Activated CD4-positive, alpha-beta T cell treated with anti-CD3 and anti-CD28 coated beads for 36 hours (primary cell): ENCODE results near the gene TP73. TPM values are rescaled to one million over a fixed set of nuclear protein-coding genes. Genes with fewer than 3 reads are reported as not detected.

Experiments used
- ATAC-seq: fragments of 200-7000 bp; cut with Tn5 transposase; one replicate; pipeline ENCODE4 v1.10.0; 2021; ENCODE audit warnings: mild to moderate bottlenecking, moderate library complexity
- CTCF ChIA-PET: fragments of 350-600 bp; sonication (Branson Sonifier 250); formaldehyde crosslinking; loops from one replicate; lab custom pipeline; 2021; ENCODE audit warnings: antibody characterized with exemption; lab: Charles Lee
- POLR2A ChIA-PET: fragments of 350-600 bp; sonication (Branson Sonifier 250); formaldehyde crosslinking; loops from one replicate; lab custom pipeline; 2021; ENCODE audit warnings: antibody characterized with exemption, inconsistent platforms; lab: Charles Lee
- DNase-seq: peaks from one replicate; pipeline ENCODE4 v3.0.0-alpha.2; 2020
- H3K27ac Mint-ChIP-seq: one replicate; pipeline ENCODE4 v1.8.0; 2021; ENCODE audit warnings: mixed read lengths
- H3K27me3 Mint-ChIP-seq: one replicate; pipeline ENCODE4 v1.8.0; 2021; ENCODE audit warnings: mixed read lengths
- H3K36me3 Mint-ChIP-seq: one replicate; pipeline ENCODE4 v1.8.0; 2021; ENCODE audit warnings: low read depth, mixed read lengths
- H3K4me1 Mint-ChIP-seq: one replicate; pipeline ENCODE4 v1.8.0; 2021; ENCODE audit warnings: mixed read lengths
- H3K4me3 Mint-ChIP-seq: one replicate; pipeline ENCODE4 v1.8.0; 2021; ENCODE audit warnings: mild to moderate bottlenecking, moderate library complexity, mixed read lengths
- H3K9me3 Mint-ChIP-seq: one replicate; pipeline ENCODE4 v1.8.0; 2021; ENCODE audit warnings: low read depth, mixed read lengths
- intact Hi-C, 2 experiments: fragments of 100-400 bp; cut with DNase I in 1 of 2; cut with micrococcal nuclease in 1 of 2; formaldehyde crosslinking; loops; one replicate each; pipeline versions ENCODE4 v1.14.2 to v1.15.1; 2022 to 2024; cut with DNase I, micrococcal nuclease
- total RNA-seq, 2 experiments: library from RNA; stranded (reverse); gene quantifications; one replicate each; pipeline ENCODE4 v1.2.3, GENCODE V29; 2021

The TP73 gene
- total RNA-seq, 2 experiments from 2014 or later, result 0.32 to 0.40 TPM

- peaks cover 17% of the 10 kb centered on the region for H3K36me3 Mint-ChIP-seq
- CTCF ChIA-PET, result interaction anchor here (0.6 kb wide), 1 partner anchor 152 kb away, joined by 4 read pairs; no protein-coding TSS in a partner anchor
- POLR2A ChIA-PET, result no interaction called here
- no peak overlapping the region for H3K27ac Mint-ChIP-seq
- no peak for DNase-seq
- ATAC-seq, result no peak
- no peaks in the 10 kb centered on the region for H3K27me3 Mint-ChIP-seq
- intact Hi-C loops, result no loop called here
- H3K4me3 Mint-ChIP-seq, result no peak overlapping the region
- H3K4me1 Mint-ChIP-seq, result no peaks in the 10 kb centered on the region
- no peaks in the 10 kb centered on the region for H3K9me3 Mint-ChIP-seq
Measured at GRCh38 chr1:3638027-3638426, 14.3 kb upstream of the TP73 start.

DNA sequence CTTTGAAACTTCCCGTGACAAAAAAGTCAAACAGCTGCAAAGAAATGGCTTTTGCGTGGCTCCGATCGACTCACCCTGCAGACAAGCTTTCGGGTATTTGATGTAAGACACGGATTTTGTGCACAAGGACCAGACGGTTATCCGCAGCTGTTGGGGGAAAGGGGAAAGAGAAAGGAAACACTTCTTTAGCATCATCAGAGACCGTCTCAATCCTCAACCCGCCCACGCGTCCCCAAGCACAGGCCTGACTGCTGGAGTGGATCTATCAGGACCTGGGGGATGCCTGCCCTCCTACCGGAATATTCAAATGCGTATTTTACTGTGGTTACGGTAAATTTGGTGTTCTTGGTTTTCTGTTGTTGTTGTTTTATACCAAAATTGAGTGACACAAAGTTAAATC, 13.6 kb upstream of the TP73 start:
- Mint-ChIP-seq H3K27me3 (no peaks in the 10 kb centered on the region), H3K9me3 (no peaks in the 10 kb centered on the region), H3K27ac (no peak overlapping the region), H3K4me3 (no peak overlapping the region), H3K4me1 (no peaks in the 10 kb centered on the region), H3K36me3 (peaks cover 18% of the 10 kb centered on the region)
- intact Hi-C loops, result no loop called here
- CTCF ChIA-PET, result interaction anchor here (0.7 kb wide), 1 partner anchor 51 kb away, joined by 4 read pairs; no protein-coding TSS in a partner anchor
- DNase-seq (no peak), ATAC-seq (no peak)
- POLR2A ChIA-PET, result no interaction called here

DNA sequence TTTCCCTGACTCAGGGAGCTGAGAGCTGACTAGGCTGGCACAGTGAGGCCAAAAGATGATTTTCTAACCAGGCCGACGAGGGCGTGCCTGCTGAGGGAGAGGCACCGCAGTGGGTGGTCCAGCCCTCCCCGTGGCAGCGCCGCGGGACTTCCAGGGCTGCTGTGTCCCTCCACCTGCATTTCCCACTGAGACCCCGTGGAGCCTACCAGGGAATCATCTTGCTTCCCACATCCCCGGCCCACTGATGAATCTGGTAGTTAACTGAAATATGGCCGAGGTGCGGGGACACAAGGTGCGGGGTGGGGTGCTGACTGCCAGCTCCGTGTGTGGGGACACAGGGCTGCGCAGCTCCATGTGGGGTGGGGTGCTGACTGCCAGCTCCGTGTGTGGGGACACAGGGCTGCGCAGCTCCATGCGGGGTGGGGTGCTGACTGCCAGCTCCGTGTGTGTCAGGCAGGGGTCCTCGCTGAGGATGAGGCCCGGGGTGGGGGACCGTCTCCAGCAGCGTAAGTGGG, 12.9 kb upstream of the TP73 start:
- DNase-seq (no peak), ATAC-seq (no peak)
- H3K4me3 Mint-ChIP-seq, result no peak overlapping the region
- H3K4me1 Mint-ChIP-seq, result no peaks in the 10 kb centered on the region
- POLR2A ChIA-PET, result interaction anchor here (0.6 kb wide), 1 partner anchor 9 kb away, joined by 3 read pairs; no protein-coding TSS in a partner anchor
- CTCF ChIA-PET, result interaction anchor here (0.7 to 1.0 kb wide), 2 partner anchors 9 to 50 kb away, joined by 3 to 4 read pairs; no protein-coding TSS in a partner anchor
- intact Hi-C loops, result no loop called here
- peaks cover 18% of the 10 kb centered on the region for H3K36me3 Mint-ChIP-seq
- H3K9me3 Mint-ChIP-seq, result no peaks in the 10 kb centered on the region
- H3K27ac Mint-ChIP-seq, result no peak overlapping the region
- H3K27me3 Mint-ChIP-seq, result no peaks in the 10 kb centered on the region

DNA sequence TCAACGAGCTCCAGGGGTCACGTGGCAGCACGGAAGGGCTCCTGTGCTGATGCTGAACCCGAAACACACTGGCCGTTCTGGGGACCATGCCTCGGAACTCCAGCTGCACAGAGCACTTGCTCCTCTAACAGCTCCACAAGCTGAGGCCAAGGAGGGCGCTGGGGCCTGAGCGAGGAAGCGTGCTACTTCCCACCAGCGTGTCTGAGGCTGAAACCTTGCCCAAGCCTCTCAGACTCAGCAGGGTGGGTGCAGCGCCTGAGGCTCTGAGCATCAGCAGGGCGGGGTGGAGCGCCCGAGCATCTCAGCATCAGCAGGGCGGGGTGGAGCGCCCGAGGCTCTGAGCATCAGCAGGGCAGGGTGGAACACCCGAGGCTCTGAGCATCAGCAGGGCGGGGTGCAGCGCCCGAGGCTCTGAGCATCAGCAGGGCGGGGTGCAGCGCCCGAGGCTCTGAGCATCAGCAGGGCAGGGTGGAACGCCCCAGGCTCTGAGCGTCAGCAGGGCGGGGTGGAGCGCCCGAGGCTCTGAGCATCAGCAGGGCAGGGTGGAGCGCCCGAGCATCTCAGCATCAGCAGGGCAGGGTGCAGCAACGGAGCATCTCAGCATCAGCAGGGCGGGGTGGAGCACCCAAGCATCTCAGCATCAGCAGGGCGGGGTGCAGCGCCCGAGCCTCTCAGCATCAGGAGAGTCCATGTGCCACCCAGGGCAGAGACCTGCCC, 12.0 kb upstream of the TP73 start:
- H3K27me3 Mint-ChIP-seq, result no peaks in the 10 kb centered on the region
- H3K4me1 Mint-ChIP-seq, result no peaks in the 10 kb centered on the region
- intact Hi-C loops, result no loop called here
- no peak overlapping the region for H3K27ac Mint-ChIP-seq
- ATAC-seq, result no peak
- ChIA-PET POLR2A (no interaction called here), CTCF (interaction anchor here (1.0 kb wide), 1 partner anchor 8 kb away, joined by 3 read pairs; no protein-coding TSS in a partner anchor)
- no peak overlapping the region for H3K4me3 Mint-ChIP-seq
- H3K36me3 Mint-ChIP-seq, result peaks cover 21% of the 10 kb centered on the region
- no peaks in the 10 kb centered on the region for H3K9me3 Mint-ChIP-seq
- no peak for DNase-seq

DNA sequence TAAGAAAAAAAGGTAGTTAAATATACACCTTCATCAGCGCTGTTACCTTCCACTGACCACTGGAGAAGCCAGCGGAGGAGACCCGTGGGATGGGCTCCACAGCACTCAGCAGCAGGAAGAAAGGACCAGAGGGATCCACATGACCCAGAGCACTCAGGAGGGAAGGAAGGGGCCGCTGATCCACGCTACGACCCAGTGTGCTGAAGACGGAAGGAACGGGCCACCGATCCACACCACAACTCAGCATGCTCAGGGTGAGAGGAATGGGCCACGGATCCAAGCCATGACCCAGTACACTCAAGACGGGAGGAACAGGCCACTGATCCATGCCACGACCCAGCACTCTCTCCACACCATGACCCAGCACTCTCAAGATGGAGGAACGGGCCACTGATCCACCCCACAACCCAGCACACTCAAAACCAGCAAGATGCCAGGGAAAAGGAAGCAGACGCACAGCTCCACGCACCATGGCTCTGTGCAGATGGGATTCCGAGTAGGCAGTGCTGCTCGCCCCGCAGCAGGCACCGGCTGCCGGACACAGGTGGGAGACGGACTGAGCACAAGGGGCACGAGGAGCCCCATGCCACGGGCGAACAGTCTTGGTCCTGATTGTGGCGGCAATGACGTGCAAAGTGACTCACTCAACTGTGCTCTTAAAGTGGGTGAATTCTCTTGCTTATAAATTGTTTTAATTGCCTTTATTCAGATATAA, 11.1 kb upstream of the TP73 start:
- no peaks in the 10 kb centered on the region for H3K4me1 Mint-ChIP-seq
- ChIA-PET CTCF (interaction anchor here (1.4 kb wide), 1 partner anchor 23 kb away, joined by 3 read pairs; no protein-coding TSS in a partner anchor), POLR2A (no interaction called here)
- DNase-seq (no peak), ATAC-seq (no peak)
- H3K4me3 Mint-ChIP-seq, result no peak overlapping the region
- H3K27me3 Mint-ChIP-seq, result no peaks in the 10 kb centered on the region
- H3K9me3 Mint-ChIP-seq, result no peaks in the 10 kb centered on the region
- no peak overlapping the region for H3K27ac Mint-ChIP-seq
- intact Hi-C loops, result no loop called here
- peaks cover 23% of the 10 kb centered on the region for H3K36me3 Mint-ChIP-seq

DNA sequence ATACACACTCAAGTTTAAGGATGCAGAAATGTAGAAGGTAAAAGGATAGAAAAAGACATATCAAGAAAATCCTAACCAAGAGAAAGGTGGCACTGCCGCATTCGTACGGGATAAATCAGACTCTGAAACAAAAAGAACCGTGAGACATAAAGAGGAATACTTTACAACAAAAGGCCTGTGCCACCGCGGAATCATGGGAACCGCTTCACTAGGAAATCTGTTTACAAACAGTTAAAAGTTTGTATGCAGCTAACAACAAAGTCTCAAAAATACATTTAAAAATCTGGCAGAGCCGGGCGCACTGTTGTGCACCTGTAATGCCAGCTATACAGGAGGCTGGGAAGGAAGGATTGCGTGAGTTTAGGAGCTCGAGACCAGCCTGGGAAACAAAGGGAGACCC, 10.5 kb upstream of the TP73 start:
- no peak overlapping the region for H3K27ac Mint-ChIP-seq
- intact Hi-C loops, result no loop called here
- H3K36me3 Mint-ChIP-seq, result peaks cover 21% of the 10 kb centered on the region
- ATAC-seq (no peak), DNase-seq (no peak)
- POLR2A ChIA-PET, result no interaction called here
- no peaks in the 10 kb centered on the region for H3K4me1 Mint-ChIP-seq
- no peaks in the 10 kb centered on the region for H3K9me3 Mint-ChIP-seq
- H3K27me3 Mint-ChIP-seq, result no peaks in the 10 kb centered on the region
- CTCF ChIA-PET, result interaction anchor here (1.4 kb wide), 1 partner anchor 23 kb away, joined by 3 read pairs; no protein-coding TSS in a partner anchor
- no peak overlapping the region for H3K4me3 Mint-ChIP-seq

DNA sequence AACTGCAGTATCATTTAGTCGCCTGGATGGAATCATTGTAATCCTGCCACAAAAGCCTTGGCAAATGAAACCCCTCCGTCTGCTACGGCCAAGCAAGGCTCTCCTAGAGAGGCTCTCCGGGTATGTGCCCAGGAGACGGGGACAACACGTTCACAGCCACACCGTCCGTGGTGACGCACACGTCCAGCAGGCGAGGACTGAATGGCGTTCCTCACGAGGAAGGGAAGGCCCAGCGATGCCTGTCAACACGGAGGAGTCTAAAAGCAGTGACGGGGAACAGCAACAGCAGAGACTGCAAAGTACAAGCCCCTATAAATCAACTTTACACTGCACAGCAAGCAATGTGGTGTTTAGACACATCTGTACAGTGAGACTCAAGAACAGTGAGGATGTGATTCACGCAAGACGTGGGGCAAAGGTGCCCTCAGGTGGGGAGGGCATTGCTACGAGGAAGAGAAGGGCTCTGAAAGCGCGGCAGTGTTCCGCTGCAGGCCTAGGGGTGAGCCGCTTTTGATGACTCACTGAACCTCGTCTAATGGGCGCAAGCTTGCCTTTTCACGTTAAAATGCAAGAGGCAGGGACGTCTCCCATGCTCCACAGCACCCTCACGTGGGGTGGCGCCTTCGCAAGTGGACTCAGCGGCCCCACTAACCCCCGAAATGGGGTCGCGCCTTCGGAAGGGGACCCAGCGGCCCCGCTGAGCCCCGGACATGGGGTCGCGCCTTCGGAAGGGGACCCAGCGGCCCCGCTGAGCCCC, 9.2 kb upstream of the TP73 start:
- peaks cover 22% of the 10 kb centered on the region for H3K36me3 Mint-ChIP-seq
- H3K27ac Mint-ChIP-seq, result no peak overlapping the region
- peaks cover 4% of the 10 kb centered on the region for H3K4me1 Mint-ChIP-seq
- no peaks in the 10 kb centered on the region for H3K9me3 Mint-ChIP-seq
- ATAC-seq (no peak), DNase-seq (no peak)
- intact Hi-C loops, result no loop called here
- ChIA-PET CTCF (no interaction called here), POLR2A (no interaction called here)
- H3K27me3 Mint-ChIP-seq, result no peaks in the 10 kb centered on the region
- no peak overlapping the region for H3K4me3 Mint-ChIP-seq

DNA sequence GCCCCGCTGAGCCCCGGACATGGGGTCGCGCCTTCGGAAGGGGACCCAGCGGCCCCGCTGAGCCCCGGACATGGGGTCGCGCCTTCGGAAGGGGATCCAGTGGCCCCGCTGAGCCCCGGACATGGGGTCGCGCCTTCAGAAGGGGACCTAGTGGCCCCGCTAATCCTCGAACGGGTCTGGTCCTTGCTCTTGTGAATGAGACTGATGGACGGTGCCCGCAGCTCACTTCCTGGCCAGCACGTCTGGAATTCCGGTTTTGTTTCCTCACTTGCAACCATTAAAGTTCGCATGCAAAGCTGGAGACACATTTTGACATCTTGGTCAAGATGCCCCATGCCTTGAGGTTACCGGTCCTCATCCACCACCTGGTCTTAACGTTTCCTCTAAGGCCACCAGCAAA, 8.0 kb upstream of the TP73 start:
- Mint-ChIP-seq H3K27me3 (no peaks in the 10 kb centered on the region), H3K4me1 (peaks cover 15% of the 10 kb centered on the region), H3K9me3 (no peaks in the 10 kb centered on the region), H3K4me3 (no peak overlapping the region), H3K36me3 (peaks cover 21% of the 10 kb centered on the region), H3K27ac (no peak overlapping the region)
- intact Hi-C loops, result no loop called here
- no peak for ATAC-seq
- POLR2A ChIA-PET, result no interaction called here
- CTCF ChIA-PET, result no interaction called here
- DNase-seq, result no peak

GRCh38 chr1:3645247-3645646, 7.1 kb upstream of the TP73 start:
- Mint-ChIP-seq H3K9me3 (no peaks in the 10 kb centered on the region), H3K27ac (no peak overlapping the region), H3K4me3 (no peak overlapping the region), H3K4me1 (peaks cover 18% of the 10 kb centered on the region), H3K27me3 (no peaks in the 10 kb centered on the region), H3K36me3 (peaks cover 21% of the 10 kb centered on the region)
- ATAC-seq (no peak), DNase-seq (no peak)
- CTCF ChIA-PET, result no interaction called here
- intact Hi-C loops, result no loop called here
- POLR2A ChIA-PET, result no interaction called here

DNA sequence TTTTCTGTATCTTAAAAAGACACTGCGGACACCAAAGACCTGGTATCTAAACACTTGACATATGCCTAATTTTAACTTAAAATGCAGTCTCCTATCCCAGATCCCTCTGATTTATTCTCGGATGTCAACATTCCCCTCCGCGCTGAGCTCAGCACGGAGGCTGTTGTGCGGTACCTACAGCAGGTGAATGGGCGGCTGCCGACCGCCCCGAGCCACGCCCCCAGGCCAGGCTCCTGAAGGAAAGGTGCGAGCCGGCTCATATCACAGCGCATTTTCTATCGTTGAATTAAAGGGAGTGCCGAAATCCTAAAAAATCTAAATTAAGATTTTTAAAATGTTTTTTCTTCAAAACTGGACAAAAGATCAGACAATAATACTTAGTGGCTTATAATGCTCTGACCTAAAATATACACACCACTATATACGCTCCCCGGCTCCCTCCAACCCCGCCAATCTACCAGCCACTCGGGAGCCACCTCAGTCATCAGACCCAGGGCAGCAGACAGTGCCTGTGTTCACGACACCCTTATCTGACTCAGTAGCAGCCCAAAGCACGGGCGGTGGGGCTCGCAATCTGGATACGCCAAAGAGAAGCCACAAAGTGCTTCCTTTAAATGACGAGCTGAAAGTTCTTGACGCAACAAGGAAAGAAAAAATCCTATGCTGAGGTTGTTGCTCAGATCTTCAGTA, 6.5 kb upstream of the TP73 start:
- Mint-ChIP-seq H3K27ac (no peak overlapping the region), H3K36me3 (peaks cover 21% of the 10 kb centered on the region), H3K9me3 (no peaks in the 10 kb centered on the region), H3K4me3 (no peak overlapping the region), H3K27me3 (no peaks in the 10 kb centered on the region), H3K4me1 (peaks cover 20% of the 10 kb centered on the region)
- POLR2A ChIA-PET, result no interaction called here
- intact Hi-C loops, result no loop called here
- DNase-seq (no peak), ATAC-seq (no peak)
- CTCF ChIA-PET, result interaction anchor here (3.9 kb wide), 1 partner anchor 26 kb away, joined by 11 read pairs; no protein-coding TSS in a partner anchor

GRCh38 chr1:3646596-3646995, 5.7 kb upstream of the TP73 start:
- POLR2A ChIA-PET, result no interaction called here
- Mint-ChIP-seq H3K9me3 (no peaks in the 10 kb centered on the region), H3K4me1 (peaks cover 24% of the 10 kb centered on the region), H3K4me3 (no peak overlapping the region), H3K27me3 (peaks cover 3% of the 10 kb centered on the region), H3K27ac (no peak overlapping the region), H3K36me3 (peaks cover 21% of the 10 kb centered on the region)
- intact Hi-C loops, result no loop called here
- DNase-seq (no peak), ATAC-seq (no peak)
- CTCF ChIA-PET, result interaction anchor here (3.9 kb wide), 1 partner anchor 27 kb away, joined by 11 read pairs; no protein-coding TSS in a partner anchor
